GM12801 (cell line): ENCODE measurements around the gene ZNFX1.

ENCODE experiments used
- TF ChIP-seq, protein P1 (sequence below): IDR thresholded peaks from one replicate; pipeline ENCODE4 v1.5.1; 2011; ENCODE audit warnings: control low read depth; ENCODE audit not compliant: insufficient read length; ENCODE audit errors: extremely low read depth

ZNFX1 gene

DNA sequence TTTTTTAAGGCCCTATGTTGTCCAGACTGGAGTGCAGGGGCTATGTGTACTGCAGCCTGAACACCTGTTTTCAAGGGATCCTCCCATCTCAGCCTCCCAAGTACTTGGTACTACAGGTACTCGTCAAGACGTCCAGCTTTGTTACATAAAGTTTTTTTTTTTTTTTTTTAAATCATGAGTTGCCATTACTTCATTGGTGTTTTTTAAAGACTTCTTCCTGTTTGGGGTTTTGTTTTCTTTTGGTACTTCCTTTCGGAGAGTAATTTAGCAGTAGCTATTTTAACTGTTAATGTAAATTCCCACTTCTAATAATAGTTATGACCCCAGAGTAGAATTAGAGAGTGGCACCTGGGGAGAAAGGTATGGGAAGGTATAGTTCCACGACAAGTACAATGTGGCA is 10.5 kb downstream of the ZNFX1 start:
- TF ChIP-seq, protein P1, sequence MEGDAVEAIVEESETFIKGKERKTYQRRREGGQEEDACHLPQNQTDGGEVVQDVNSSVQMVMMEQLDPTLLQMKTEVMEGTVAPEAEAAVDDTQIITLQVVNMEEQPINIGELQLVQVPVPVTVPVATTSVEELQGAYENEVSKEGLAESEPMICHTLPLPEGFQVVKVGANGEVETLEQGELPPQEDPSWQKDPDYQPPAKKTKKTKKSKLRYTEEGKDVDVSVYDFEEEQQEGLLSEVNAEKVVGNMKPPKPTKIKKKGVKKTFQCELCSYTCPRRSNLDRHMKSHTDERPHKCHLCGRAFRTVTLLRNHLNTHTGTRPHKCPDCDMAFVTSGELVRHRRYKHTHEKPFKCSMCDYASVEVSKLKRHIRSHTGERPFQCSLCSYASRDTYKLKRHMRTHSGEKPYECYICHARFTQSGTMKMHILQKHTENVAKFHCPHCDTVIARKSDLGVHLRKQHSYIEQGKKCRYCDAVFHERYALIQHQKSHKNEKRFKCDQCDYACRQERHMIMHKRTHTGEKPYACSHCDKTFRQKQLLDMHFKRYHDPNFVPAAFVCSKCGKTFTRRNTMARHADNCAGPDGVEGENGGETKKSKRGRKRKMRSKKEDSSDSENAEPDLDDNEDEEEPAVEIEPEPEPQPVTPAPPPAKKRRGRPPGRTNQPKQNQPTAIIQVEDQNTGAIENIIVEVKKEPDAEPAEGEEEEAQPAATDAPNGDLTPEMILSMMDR = no peak

DNA sequence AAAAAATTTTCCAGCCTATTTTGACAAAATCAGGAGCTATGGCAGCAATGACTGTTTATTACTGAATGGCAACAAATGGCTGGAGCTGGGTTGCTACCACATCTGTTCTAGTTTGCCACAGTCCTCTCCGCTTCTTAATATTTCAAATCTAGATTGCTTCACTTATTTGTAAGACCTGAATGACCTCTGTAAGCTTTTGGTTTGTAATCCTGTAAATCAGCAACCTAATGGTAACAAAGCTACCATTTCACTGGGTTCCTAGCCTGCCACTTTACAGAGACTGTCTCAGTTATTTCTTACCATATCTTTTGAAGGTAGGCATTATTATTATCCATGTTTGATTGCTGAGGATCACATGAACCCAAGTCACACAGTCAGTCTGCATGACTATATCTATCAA is 15.4 kb downstream of the ZNFX1 start:
- TF ChIP-seq, protein P1 = no peak

DNA sequence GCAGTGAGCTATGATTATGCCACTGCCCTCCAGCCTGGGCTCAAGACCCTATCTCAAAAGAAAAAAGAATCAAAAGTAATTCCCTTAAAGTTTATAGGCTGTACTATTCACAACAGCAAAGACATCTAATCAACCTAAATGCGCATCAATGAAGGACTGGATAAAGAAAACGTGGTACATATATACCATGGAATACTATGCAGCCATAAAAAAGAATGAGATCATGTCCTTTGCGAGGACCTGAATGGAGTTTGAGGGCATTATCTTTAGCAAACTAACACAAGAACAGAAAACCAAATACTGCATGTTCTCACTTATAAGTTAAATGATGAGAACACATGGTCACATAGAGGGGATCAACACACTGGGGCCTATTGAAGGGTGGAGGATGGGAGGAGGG is 16.7 kb downstream of the ZNFX1 start:
- TF ChIP-seq, protein P1 = no peak

DNA sequence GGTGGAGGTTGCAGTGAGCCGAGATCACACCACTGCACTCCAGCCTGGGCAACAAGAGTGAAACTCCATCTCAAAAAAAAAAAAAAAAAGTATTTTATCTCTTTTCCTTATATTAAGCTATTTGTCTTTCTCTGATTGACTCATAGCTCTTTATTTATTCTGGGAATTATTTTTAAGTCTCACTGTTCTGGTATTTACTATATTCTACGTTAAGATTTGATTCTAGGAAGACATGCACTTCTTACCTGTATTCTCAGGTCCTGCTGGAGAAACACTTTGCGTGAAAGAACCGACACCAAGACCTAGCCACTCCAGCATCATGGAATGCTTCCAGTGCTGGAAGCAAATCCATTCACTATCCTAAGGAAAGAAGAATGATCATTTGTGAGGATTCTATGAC is 17.6 kb downstream of the ZNFX1 start:
- TF ChIP-seq, protein P1 = no peak

DNA sequence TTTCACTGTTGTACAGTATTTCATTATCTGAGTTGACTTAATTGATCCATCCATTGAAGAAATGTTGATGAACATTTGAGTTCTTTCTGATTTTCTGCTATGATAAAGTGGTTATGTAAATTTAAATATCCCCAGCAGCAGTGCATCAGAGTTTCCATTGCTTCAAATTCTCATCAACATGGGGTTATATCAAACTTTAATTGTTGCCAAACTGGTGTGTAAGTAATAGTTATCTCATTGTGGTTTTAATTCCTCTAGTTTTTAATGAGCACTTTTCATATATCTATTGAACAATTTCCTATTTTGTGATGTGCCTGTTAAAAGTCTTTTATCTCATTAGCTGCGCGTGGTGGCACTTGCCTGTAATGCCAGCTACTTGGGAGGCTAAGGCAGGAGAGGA is 18.1 kb downstream of the ZNFX1 start:
- TF ChIP-seq, protein P1 = no peak

DNA sequence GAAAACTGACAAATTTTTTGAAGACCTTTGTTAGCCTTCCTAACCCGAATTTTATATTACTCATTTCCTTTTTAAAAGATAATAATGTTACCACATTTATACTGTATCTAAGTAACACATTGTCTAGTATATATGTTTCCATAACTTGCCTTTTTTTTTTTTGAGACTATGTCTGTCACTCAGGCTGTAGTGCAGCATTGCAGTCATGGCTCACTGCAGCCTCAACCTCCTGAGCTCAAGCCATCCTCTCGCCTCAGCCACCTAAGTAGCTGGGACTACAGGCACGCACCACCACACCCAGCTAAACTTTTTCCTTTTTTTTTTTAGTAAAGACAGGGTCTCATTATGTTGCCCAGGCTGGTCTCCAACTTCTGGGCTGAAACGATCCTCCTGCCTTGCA is 18.6 kb downstream of the ZNFX1 start:
- TF ChIP-seq, protein P1 = no peak

DNA sequence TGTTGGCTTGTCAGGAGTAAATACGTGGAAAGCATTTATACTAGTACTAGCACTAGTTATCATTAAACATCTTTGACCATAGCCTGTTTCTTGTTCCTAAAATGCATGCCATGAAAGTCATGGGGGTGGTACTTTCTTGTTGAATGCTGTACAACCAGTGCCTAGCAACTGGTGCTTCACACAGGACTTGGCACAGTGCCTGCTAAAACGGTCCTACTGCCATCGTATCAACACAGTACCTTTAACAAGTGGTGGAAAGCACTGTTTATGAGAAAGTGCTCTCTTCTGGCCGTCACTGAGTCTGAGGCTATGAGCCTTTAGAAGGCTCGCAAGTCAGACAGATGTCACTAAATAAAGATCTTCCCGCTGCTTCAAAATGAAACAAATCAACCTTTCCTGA is 21.6 kb downstream of the ZNFX1 start:
- TF ChIP-seq, protein P1 = no peak
